Measurements from ENCODE around the gene RETREG2.

The RETREG2 gene, protein sequence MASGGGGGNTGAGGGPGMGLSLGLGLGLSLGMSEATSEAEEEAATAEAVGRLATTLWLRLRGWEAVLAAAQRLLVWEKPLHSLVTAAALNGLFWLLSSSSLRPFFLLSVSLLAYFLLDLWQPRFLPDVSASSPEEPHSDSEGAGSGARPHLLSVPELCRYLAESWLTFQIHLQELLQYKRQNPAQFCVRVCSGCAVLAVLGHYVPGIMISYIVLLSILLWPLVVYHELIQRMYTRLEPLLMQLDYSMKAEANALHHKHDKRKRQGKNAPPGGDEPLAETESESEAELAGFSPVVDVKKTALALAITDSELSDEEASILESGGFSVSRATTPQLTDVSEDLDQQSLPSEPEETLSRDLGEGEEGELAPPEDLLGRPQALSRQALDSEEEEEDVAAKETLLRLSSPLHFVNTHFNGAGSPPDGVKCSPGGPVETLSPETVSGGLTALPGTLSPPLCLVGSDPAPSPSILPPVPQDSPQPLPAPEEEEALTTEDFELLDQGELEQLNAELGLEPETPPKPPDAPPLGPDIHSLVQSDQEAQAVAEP

DNA sequence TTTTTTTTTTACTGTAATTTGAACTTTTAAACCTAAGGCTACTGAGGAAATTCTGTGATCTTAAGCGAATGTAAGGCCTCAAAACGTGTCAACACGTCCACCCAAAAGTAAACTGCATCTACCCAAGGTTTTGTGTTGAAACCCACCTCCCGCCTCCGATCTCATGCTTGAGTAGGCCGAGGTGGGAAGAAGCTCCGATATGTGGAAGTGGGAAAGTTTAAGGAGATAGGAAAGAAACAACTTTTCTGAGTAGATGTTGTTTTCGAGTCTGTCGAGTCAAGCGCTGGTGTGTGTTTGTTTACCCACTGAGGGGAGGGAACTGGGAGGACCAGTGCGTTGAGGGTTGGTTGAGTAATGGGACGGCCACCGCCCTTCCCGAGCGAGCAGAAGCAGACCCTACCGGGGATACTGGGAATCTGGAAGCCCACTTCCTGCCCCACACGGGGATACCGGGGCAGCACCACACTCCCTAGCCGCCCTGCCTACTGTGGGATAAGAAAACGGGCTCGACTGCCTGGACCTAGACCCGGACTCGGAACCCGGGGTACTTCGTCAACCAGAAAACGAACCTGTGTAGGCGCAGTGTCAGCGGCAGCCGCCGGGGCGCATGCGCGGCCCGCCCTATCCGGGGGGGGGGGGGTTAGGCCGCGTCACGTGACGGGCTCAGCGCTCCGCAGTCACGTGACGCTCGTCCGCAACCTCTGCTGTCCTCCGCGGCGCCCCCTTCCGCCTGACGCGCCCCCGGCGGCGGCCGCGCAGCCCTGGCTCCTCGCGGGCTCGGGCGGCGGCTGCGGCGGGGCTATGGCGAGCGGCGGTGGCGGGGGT lies at the start of gene RETREG2:
Gene RETREG2 (plus strand): TSS at position 724 of the 825 bp plus-strand sequence. CDS start 78 bp downstream, at position 802.
- Histone ChIP-seq H3K4me3 (peak within 1 kb of the TSS; percentile 65 to 99 (median 96)), H3K27ac (peak within 1 kb of the TSS; percentile 82 to 100 (median 98))

DNA sequence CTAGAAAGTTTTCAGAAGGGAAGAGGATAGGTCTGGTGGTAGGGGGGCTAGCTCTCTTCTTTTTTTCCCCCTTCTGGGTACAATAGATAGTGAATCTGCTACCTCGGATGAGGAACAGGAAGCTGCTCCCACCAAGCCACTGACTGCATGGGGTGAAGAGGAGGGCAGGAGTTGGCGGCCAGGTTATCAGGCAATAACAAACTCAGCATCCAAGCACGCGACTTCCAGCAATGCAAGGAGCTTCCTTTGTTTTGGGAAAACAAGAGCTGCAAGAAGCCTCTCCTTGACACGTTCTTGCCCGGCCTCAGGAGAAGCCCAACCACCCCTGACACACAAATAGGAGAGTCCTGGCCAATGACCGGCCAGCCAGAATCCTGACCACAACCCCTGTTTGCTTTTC lies 49.7 kb upstream of the RETREG2 start:
- H3K27ac ChIP-seq, result no peak overlapping the region

DNA sequence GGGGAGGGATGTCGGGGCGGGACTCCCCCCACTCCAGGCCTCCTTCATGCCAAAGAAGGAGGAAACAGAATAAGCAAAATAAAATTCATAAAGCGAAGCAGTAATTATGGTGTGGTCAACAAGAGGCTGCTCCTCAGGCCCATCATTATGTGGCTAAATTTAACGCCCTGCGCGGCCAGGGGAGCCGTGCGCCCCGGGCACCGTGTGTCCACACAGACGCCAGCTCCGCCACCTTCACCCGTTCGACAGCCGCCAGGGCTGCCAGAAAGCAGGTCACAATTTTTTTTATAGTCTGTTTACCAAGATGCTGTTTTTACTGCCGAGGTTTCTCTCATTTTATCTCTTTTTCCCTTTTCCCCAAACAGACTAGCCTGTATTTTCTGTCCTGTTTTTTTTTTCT lies 48.5 kb upstream of the RETREG2 start:
- H3K27ac ChIP-seq, result no peak overlapping the region
- H3K4me3 ChIP-seq, result no peak overlapping the region

More for the DNA sequence above, 49.7 kb upstream of the RETREG2 start:
- H3K4me3 ChIP-seq, result no peak overlapping the region

DNA sequence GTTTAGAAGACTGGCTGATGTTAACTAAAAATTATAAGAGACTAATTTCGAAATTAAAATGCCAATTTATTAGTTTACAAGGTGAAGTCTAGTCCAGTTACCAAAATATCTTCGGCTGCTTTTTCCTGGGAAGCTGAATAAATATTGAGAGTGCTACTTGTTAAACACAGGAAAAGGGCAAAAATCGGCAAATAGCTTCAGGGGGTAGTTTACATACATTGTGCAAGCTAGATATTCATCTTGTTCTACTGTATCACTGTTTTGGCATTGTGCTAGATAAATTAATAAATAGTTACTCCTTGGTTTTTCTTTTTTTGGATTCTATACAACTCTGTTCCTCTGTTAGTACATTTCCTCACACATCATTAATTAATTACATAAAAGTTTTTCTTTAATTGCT lies 46.7 kb upstream of the RETREG2 start:
- H3K27ac ChIP-seq, result no peak overlapping the region
- H3K4me3 ChIP-seq, result no peak overlapping the region

DNA sequence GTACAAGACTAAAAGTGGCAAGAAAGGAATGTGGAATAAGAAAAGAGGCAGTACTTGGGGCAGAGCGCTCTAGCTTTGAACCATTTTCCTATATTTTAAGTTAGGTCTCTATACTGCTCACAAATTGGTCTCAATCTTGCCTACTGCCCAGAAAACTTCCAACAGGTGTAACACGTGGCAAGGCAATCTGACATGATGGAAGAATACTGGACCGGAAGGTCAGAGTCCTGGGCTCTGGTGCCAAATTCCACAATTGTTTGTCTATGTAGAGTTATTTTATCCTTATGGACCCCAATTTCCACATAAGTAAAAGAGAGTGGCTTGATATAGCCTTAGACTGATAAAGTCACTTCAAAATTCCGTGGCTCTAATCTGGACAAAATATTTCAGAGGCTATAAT lies 46.3 kb upstream of the RETREG2 start:
- no peak overlapping the region for H3K4me3 ChIP-seq
- H3K27ac ChIP-seq, result no peak overlapping the region

DNA sequence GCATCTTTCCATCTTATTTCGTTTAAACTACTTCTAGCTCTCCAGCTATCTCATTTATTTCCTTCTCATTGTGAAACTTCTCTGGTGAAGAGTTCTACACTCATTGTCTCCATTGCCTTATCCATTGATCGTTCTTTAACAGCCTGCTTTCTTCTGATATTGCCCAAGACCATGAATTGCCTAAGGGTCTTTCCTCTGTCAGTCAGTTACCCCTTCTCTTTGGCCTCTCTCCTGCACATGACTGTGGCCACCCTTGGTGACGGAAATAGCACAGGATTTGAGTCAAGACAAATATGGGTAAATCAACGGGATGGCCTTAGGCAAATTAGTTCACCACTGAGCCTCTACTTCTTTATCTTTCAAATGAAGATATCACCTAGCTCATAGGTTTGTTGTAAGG lies 44.1 kb upstream of the RETREG2 start:
- Histone ChIP-seq H3K27ac (no peak overlapping the region), H3K4me3 (no peak overlapping the region)

DNA sequence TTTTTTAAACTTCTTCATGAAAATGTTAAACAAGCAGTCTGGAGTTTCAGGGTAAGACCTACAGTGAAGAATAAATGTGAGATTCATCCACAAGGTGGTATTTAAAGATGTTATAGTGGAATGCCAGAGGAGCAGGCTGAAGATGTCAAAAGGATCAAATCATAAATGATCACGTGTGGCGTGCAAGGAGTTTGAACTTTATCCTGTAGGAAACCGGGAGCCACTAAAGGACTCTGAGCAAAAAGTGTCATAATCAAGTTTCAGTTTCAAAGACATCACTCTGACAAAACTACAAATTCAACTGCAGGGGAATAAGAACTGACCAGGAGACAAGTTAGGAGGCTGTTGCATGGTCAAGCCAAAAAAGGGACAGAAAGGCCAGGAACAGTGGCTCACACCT lies 37.4 kb upstream of the RETREG2 start:
- H3K27ac ChIP-seq, result no peak overlapping the region
- H3K4me3 ChIP-seq, result no peak overlapping the region

DNA sequence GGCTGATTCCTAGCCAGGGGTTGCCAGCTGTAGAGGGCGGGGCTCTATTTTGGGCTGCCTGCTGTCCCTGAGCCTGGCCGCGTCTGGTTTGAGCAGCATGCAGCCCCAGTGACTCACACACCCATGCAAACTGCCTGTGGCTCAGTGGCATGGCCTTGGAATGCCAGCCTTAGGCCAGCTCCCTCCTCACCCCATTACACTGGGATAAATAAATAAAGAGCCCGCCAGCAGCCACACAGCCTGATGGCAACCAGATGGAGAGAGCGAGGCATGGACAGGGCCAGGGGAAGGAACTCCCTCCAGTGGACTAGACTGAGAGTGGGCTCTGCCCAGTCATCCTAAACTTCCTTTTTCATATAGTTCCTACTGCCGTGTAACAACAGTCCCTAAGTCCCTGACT lies 35.7 kb upstream of the RETREG2 start:
- Histone ChIP-seq H3K27ac (no peak overlapping the region), H3K4me3 (no peak overlapping the region)

DNA sequence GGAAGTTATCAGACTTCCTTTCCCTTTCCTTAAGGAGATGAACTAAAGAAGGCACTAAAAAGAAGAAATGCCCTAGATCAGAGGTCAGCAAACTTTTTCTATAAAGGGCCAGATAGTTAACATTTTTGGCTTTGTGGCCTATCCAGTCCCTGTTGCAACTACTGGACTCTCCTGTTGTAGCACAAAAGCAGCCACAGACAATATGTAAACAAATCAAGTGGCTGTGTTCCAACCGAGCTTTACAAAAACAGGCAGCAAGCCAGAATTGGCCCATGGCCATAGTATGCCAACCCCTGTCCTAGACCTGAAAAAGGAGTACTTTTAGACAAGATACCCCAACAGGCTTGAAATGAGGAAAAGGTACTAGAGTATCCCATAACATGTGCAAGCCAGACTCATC lies 28.4 kb upstream of the RETREG2 start:
- H3K27ac ChIP-seq, result no peak overlapping the region
- no peak overlapping the region for H3K4me3 ChIP-seq

DNA sequence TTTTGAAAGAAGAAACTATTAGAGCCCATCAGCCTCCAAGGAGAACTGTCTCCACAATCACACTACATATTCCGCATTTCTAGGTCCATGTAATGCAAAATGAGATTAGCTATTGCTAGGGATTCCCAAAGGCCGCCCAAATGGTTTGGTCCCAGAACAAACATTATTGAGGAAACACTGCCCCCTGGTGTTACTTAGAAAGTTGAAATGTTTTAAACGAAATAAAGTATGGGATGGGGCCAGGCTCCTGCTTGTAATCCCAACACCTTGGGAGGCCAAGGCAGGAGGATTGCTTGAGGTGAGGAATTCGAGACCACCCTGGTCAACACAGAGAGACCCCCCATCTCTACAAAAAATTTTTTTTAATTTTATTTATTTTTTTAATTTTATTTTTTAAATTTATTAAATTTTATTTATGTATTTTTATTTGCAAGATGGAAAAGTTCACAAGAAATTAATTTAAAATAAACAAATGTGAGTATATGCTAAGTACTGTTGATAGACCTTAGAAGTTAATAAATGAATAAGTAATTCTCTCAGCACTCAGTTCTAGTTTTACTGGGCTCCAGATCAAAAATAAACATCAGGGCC lies 22.9 kb upstream of the RETREG2 start:
- H3K4me3 ChIP-seq, result no peak overlapping the region
- no peak overlapping the region for H3K27ac ChIP-seq

DNA sequence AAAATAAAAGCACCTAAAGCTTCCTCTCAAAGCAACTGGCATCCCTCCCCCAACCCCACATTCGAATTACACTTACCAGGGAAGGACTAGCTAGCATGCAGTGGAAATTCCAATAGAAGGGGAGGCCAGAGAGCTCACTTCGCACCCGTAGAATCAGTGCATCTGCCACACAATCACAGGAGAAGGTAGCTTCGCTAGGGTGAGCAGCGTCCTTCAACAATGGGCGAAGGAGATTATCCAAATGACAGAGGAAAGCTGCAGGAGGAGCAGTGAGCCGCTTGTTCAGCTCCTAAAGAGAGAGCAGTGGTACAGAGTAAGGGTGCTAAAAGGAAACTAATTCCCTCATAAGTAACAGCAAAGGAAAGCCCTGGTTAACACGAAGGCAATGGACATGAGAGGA lies 20.7 kb upstream of the RETREG2 start:
- H3K27ac ChIP-seq, result no peak overlapping the region
- H3K4me3 ChIP-seq, result no peak overlapping the region

DNA sequence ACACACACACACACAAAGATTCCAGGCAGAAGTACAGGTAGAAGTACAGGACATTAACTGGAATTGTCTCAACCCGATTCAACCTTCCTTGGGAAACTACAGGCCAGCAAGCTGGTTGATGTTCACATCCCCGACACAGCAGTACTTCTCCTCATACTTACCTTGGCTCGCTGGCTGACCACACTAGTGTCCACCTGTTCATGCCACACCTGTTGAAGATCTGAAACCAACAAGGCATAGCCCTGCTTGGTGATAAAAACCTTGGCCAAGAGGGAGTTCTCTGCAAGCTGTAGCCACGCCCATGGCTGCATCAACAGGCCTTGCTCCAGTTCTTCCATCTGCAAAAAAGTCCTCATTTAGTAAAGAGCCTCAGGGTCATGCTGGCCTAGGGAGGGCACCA lies 20.1 kb upstream of the RETREG2 start:
- Histone ChIP-seq H3K4me3 (no peak overlapping the region), H3K27ac (no peak overlapping the region)

DNA sequence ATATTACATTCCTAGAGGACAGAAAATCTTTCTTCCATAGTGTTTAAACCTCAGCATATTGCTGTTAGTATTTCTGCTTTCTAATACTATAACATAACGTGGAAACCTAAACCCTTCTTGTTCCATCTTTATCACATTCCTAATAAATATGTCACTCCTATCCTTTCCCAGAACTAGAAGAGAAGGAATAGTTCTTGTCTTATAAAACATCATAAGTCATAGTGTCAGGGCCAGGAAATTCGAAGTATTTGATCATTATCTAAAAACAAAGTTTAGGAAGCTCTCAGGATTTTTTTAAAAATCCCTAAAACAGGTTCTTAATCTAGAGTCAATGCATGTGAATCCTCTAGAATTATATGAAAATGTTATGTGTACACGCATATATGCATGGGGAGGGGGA lies 19.5 kb upstream of the RETREG2 start:
- Histone ChIP-seq H3K4me3 (no peak overlapping the region), H3K27ac (no peak overlapping the region)

DNA sequence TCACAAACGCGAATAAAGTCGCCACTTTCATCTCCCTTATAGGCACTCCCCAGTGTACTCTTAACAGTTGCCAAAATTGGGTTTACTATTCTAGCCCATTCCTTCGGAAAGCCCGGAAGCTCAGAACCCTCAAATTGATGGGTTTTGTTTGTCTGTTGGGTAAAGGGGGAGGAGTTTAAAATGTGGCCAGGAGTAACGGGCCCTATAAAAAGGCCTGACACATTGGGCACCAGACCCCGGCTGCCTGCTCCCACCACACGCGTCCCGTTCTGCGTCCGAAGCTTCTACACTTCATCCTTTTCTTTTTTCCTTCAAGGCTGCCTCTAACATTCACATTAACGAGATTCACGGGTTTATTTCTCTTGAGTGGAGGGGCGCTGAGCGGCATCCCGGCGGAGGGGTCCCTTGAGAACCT lies 18.3 kb upstream of the RETREG2 start:
- Histone ChIP-seq H3K27ac (peak overlapping the region in 19 of 21 experiments; percentile 78 to 97 (median 89)), H3K4me3 (peak overlapping the region; percentile 50 to 73 (median 65))

DNA sequence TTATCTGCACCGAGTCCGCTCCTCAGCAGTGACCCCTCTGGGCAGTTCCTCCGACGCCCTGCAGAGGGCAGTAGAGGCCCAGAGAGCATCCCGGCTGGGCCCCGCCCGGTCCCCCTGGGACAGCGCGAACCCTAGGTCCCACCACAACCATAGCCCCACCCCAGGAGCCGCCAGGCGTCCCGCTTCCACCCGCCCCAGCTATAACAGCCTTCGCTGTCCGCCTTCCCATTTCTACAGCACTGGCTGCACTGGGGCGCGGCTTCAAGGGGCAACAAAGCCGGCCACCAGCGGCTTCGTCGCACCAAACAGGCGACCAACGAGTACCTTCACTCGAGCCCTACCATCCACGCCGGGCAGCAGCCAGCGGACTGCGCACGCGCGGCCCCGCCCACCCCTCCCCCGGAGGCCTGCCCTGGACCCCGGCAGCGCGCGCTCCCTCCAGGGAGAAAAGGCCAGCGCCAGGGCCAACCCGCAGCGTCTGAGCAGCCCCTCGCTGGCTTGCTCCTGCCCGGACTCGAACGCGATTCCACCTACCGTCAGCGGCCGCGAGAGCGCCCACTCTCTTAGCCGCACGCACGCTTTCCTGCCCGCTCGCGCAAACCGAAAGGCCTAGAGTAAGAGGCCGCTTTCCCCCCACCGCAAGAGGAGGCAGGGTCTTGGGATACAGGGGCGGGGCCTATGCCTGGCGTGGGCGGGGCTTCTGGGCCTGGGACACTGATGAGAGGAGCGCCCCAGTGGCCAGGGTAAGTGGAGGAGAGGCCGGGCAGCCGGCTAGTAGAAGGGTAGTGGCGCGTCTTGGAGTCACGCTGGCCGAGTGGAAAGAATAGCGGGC lies 17.7 kb upstream of the RETREG2 start, which contains the start of gene NHEJ1:
Gene NHEJ1 (minus strand): TSS at position 630 of the 832 bp plus-strand sequence. CDS start 2,453 bp downstream, outside the sequence.
- H3K27ac ChIP-seq, result peak within 1 kb of the TSS; percentile 78 to 97 (median 88)
- peak within 1 kb of the TSS; percentile 50 to 73 (median 65) for H3K4me3 ChIP-seq

DNA sequence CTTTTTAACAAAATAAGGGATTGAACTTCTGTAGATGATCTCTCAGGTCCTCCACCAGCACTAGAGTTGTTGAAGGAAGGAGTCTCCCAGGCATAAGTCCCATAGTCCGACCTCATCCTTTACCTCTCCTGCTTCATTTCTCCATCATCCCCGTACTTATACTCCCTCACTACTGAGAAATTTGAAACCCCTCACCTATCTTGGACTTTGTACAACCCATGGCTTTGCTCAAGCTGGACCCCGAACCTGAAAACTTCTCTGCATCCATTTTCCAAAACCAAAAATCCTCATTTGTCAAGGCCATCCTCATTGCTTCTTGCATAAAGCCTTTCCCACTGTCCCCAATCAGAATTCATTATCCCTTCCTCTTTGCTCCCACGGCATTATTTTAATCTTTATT lies 17.0 kb upstream of the RETREG2 start:
- Histone ChIP-seq H3K4me3 (peak overlapping the region; percentile 50 to 73 (median 65)), H3K27ac (peak overlapping the region in 16 of 21 experiments; percentile 78 to 97 (median 89))

DNA sequence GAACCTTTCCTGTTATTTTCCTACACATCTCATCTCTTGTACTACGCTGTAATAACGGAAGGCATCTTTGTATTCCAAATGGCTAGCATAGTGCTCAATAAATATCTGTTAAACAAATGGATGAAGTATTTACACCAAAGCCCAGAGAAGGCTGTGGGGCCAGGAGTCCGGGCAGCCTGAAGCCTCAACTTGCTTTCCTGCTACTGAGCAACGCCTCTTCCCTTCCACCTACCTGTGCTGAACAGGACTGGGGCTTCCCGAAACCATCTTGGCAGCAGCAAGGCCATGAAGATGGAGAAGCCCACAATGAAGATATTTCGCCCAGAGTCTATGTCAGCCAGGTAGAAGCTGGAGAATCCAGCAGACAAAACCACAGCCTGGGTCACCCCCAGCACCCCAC lies 14.9 kb upstream of the RETREG2 start:
- Histone ChIP-seq H3K27ac (no peak overlapping the region), H3K4me3 (no peak overlapping the region)

DNA sequence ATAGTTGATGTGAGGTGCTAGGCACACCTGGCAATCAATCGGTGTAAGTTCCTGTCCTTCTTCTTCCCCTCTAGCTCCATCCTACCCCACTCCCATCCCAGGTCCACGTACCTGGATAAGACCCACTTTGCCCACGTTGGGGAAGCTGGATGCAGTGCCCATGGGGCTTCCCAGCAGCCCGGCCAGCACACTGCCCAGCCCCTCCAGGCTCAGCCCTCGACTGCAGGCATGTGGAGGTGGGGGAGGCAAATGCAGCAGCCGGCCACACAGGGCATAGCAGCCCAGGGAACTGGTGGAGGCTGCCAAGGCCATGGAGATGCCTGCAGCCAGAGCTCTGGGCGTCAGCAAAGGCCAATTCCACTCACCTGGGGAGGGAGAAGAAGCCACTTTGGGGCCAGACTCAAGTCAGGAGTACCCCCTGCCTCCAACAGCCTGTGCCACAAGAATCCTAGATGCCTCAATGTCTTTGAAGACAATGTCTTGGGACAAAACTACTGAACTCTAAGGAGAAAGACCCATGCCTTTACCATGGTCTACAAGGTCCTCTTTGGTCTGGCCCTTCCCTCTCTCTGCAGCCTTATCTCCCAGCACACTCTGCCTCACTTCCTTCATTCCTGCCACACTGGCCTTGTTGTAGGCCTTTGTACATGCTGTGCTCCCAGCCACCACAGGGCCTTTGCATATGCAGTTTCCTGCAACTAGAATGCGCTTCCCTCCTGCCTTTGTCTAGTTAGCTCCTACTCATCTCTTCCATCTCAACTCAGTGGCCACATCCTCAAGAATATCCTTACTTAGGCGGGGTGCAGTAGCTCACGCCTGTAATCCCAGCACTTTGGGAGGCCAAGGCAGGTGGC lies 12.8 kb upstream of the RETREG2 start:
- no peak overlapping the region for H3K27ac ChIP-seq
- no peak overlapping the region for H3K4me3 ChIP-seq
